Transverse colon (tissue), 4 donors: Measurements from ENCODE around the gene IFNL3. TPM values are rescaled to one million over a fixed set of nuclear protein-coding genes. Genes with fewer than 3 reads are reported as not detected.

ENCODE experiments used
- DNase-seq: peaks from one replicate; pipeline ENCODE4 v3.0.0-alpha.2; 2019
- H3K27ac ChIP-seq, 4 donors: fragments of 200-600 bp; sonication (generic); 2 replicates each; pipeline ENCODE4 v1.5.1; 2016 to 2018; ENCODE audit warnings: inconsistent platforms in 4 of 4
- H3K27me3 ChIP-seq: fragments of 200-600 bp; sonication (generic); 2 replicates; pipeline ENCODE4 v1.5.1; 2017; ENCODE audit warnings: inconsistent platforms
- H3K36me3 ChIP-seq, 4 donors: fragments of 200-600 bp; sonication (generic); 2 replicates each; pipeline ENCODE4 v1.5.1; 2017 to 2019; ENCODE audit warnings: inconsistent platforms in 4 of 4
- H3K4me1 ChIP-seq, 4 donors: fragments of 200-600 bp; sonication (generic); 2 replicates each; pipeline ENCODE4 v1.5.1; 2017 to 2020; ENCODE audit warnings: inconsistent platforms in 4 of 4
- H3K4me3 ChIP-seq, 4 donors: fragments of 200-600 bp; sonication (generic); 1 replicate in 1 of 4; 2 replicates in 3 of 4; pipeline versions ENCODE4 v1.5.1 to v1.6.1; 2017 to 2019; ENCODE audit warnings: inconsistent platforms in 4 of 4
- H3K9me3 ChIP-seq, 2 donors: fragments of 200-600 bp; sonication (generic); 2 replicates each; pipeline ENCODE4 v1.5.1; 2017 to 2019; ENCODE audit warnings: inconsistent platforms in 2 of 2
- CTCF ChIP-seq, 5 experiments: fragments of 200-600 bp in 3 of 5; fragments of 450-650 bp in 2 of 5; sonication (generic) in 3 of 5; IDR thresholded peaks; 1 replicate in 2 of 5; 2 replicates in 3 of 5; pipeline ENCODE4 v1.5.1; 2016 to 2017; ENCODE audit warnings: antibody characterized with exemption in 5 of 5, inconsistent platforms in 3 of 5, mild to moderate bottlenecking in 2 of 5, moderate library complexity in 1 of 5
- EP300 ChIP-seq: sonication (generic); formaldehyde crosslinking; IDR thresholded peaks from one replicate; pipeline ENCODE4 v1.6.1; 2017; ENCODE audit warnings: antibody characterized with exemption, low read depth
- POLR2A ChIP-seq: fragments of 450-650 bp; IDR thresholded peaks from one replicate; pipeline ENCODE4 v1.6.1; 2016; ENCODE audit warnings: antibody characterized with exemption, mild to moderate bottlenecking, moderate library complexity
- POLR2AphosphoS5 ChIP-seq, 3 donors: sonication (generic); formaldehyde crosslinking; IDR thresholded peaks; one replicate each; pipeline ENCODE4 v1.6.1; 2016; ENCODE audit warnings: antibody characterized with exemption in 3 of 3
- WGBS, 2 donors: methylation state at CpG; one replicate each; pipeline ENCODE4 v1.1.5; 2018; ENCODE audit warnings: low coverage in 1 of 2; 5-methylcytosine and 5-hydroxymethylcytosine counted together
- in situ Hi-C, 4 donors: fragments of 200-750 bp; cut with MboI; loops; one replicate each; pipeline versions ENCODE4 v1.15.0 to v1.15.1; 2017; ENCODE audit warnings: low sequenced_read_pairs in 3 of 4, low pct_ligation_motif_present in 1 of 4, low pct_unique_long_range_greater_than_20kb in 1 of 4
- intact Hi-C: fragments of 100-400 bp; cut with DNase I; formaldehyde crosslinking; loops from one replicate; pipeline ENCODE4 v1.15.1; 2023; ENCODE audit warnings: low total_unique reads
- total RNA-seq, 4 donors: library from RNA; depleted of rRNA; stranded (reverse); fragments of >200 nt; gene quantifications; one replicate each; pipeline ENCODE4 v1.1.0, GENCODE V29; 2016

The IFNL3 gene
- total RNA-seq, 4 donors from 2014 or later: not detected

GRCh38 chr19:39195755-39196154 lies 49.1 kb downstream of the IFNL3 start:
- Histone ChIP-seq H3K27ac (no peak overlapping the region), H3K9me3 (no peaks in the 10 kb centered on the region), H3K4me1 (peaks cover 0 to 7% (median 3%) of the 10 kb centered on the region in 4 donors), H3K4me3 (no peak overlapping the region), H3K36me3 (no peaks in the 10 kb centered on the region), H3K27me3 (peaks cover 80% of the 10 kb centered on the region)
- DNase-seq: no peak
- intact Hi-C loops: no loop called here
- WGBS, 2 donors: 29% methylated on average over 9 of the region's 9 CpGs; no CpG with 5 or more reads in 1 of the 2 donors
- in situ Hi-C loops: loop anchor here in 1 of 4 donors (10.0 kb wide), 1 partner anchor 129 kb away; the partner anchor contains the start of gene LRFN1
- TF ChIP-seq POLR2A (no peak), POLR2AphosphoS5 (IDR thresholded peaks at IDR 0.05) (no peak), EP300 (no peak), CTCF (IDR thresholded peaks at IDR 0.05) (no peak)

- Histone ChIP-seq H3K4me1 (peaks cover 0 to 7% (median 3%) of the 10 kb centered on the region in 4 donors), H3K36me3 (no peaks in the 10 kb centered on the region), H3K27ac (no peak overlapping the region), H3K27me3 (peaks cover 77% of the 10 kb centered on the region), H3K4me3 (no peak overlapping the region), H3K9me3 (no peaks in the 10 kb centered on the region)
- 45% methylated on average over 9 of the region's 9 CpGs; no CpG with 5 or more reads in 1 of the 2 donors for WGBS, 2 donors
- in situ Hi-C loops: loop anchor here in 1 of 4 donors (10.0 kb wide), 1 partner anchor 130 kb away; the partner anchor contains the start of gene LRFN1
- TF ChIP-seq EP300 (no peak), POLR2AphosphoS5 (IDR thresholded peaks at IDR 0.05) (no peak), POLR2A (no peak), CTCF (IDR thresholded peaks at IDR 0.05) (no peak)
- intact Hi-C loops: no loop called here
- no peak for DNase-seq
Measured at GRCh38 chr19:39194832-39195542, 49.8 kb downstream of the IFNL3 start.

GRCh38 chr19:39193803-39194202 lies 51.0 kb downstream of the IFNL3 start:
- no peak for DNase-seq
- Histone ChIP-seq H3K4me1 (peaks cover 0 to 7% (median 3%) of the 10 kb centered on the region in 4 donors), H3K27ac (no peak overlapping the region), H3K36me3 (no peaks in the 10 kb centered on the region), H3K27me3 (peaks cover 75% of the 10 kb centered on the region), H3K4me3 (no peak overlapping the region), H3K9me3 (no peaks in the 10 kb centered on the region)
- no peak for TF ChIP-seq CTCF (IDR thresholded peaks at IDR 0.05)
- WGBS, 2 donors: 10 to 30% methylated on average over 2 to 8 of the region's 8 CpGs
- in situ Hi-C loops (loop anchor here in 1 of 4 donors (10.0 kb wide), 1 partner anchor 131 kb away; the partner anchor contains the start of gene LRFN1), intact Hi-C loops (no loop called here)

Other genes starting within 250 kb of the IFNL3 start
- 1 to 10 TPM in 2 of 4 donors, under 1 TPM in 1, not detected in 1; 0.14 to 1.5 (median 1.1) TPM for gene FBXO27, start 212.5 kb downstream of the IFNL3 start, total RNA-seq
- not detected for gene ACP7, start 160.6 kb downstream of the IFNL3 start, total RNA-seq
- 10 to 100 TPM; 43.8 to 96.1 (median 63.2) TPM for gene PAK4, start 119.2 kb downstream of the IFNL3 start, total RNA-seq
- gene NCCRP1, start 48.0 kb downstream of the IFNL3 start, total RNA-seq: 1 to 10 TPM in 2 of 4 donors, under 1 TPM in 1, not detected in 1; 0.14 to 3.0 (median 1.1) TPM
- not detected for gene SYCN, start 40.7 kb downstream of the IFNL3 start, total RNA-seq
- gene IFNL4, start 3.9 kb upstream of the IFNL3 start, total RNA-seq: not detected
- gene IFNL2, start 23.4 kb upstream of the IFNL3 start, total RNA-seq: not detected
- gene IFNL1, start 51.4 kb upstream of the IFNL3 start, total RNA-seq: not detected
- gene LRFN1, start 75.9 kb upstream of the IFNL3 start, total RNA-seq: under 1 TPM in 2 of 4 donors, not detected in 2; 0.14 to 0.64 TPM
- 10 to 100 TPM in 2 of 4 donors, 1 to 10 TPM in 1, not detected in 1; 7.6 to 18.7 (median 17.6) TPM for gene GMFG, start 91.0 kb upstream of the IFNL3 start, total RNA-seq
- 100 to 1,000 TPM in 1 of 4 donors, 10 to 100 TPM in 3; 60.7 to 102 (median 77.1) TPM for gene SAMD4B, start 97.4 kb upstream of the IFNL3 start, total RNA-seq
- gene PAF1, start 146.1 kb upstream of the IFNL3 start, total RNA-seq: 10 to 100 TPM; 37.8 to 71.2 (median 43.0) TPM
- 10 to 100 TPM; 22.8 to 37.4 (median 27.8) TPM for gene MED29, start 146.4 kb upstream of the IFNL3 start, total RNA-seq
- 100 to 1,000 TPM; 280 to 924 (median 309) TPM for gene ZFP36, start 161.8 kb upstream of the IFNL3 start, total RNA-seq
- gene PLEKHG2, start 167.7 kb upstream of the IFNL3 start, total RNA-seq: 10 to 100 TPM in 2 of 4 donors, 1 to 10 TPM in 2; 6.1 to 27.7 (median 11.9) TPM
- 1,000 to 10,000 TPM in 3 of 4 donors, 100 to 1,000 TPM in 1; 718 to 1,665 (median 1,335) TPM for gene RPS16, start 190.9 kb upstream of the IFNL3 start, total RNA-seq
- gene SUPT5H, start 200.6 kb upstream of the IFNL3 start, total RNA-seq: 100 to 1,000 TPM in 3 of 4 donors, 10 to 100 TPM in 1; 97.1 to 161 (median 125) TPM
- gene TIMM50, start 235.8 kb upstream of the IFNL3 start, total RNA-seq: 10 to 100 TPM; 21.7 to 54.0 (median 33.5) TPM